Esophagus muscularis mucosa (tissue), 4 donors: Measurements from ENCODE around the gene CPNE5. TPM values are rescaled to one million over a fixed set of nuclear protein-coding genes. Genes with fewer than 3 reads are reported as not detected.

ENCODE experiments used
- DNase-seq: peaks from one replicate; pipeline ENCODE4 v3.0.0-alpha.2; 2017; ENCODE audit errors: extremely low spot score
- H3K27ac ChIP-seq, 4 donors: fragments of 200-600 bp; sonication (generic); replicated peaks in 1 of 4; 1 replicate in 3 of 4; 2 replicates in 1 of 4; pipeline ENCODE4 v1.5.1; 2016 to 2019; ENCODE audit warnings: mild to moderate bottlenecking in 1 of 4
- H3K27me3 ChIP-seq, 4 donors: fragments of 200-600 bp; sonication (generic); one replicate each; pipeline versions ENCODE4 v1.5.1 to v1.6.0; 2016 to 2019
- H3K36me3 ChIP-seq, 4 donors: fragments of 200-600 bp; sonication (generic); one replicate each; pipeline ENCODE4 v1.5.1; 2016 to 2019
- H3K4me1 ChIP-seq, 4 donors: fragments of 200-600 bp; sonication (generic); one replicate each; pipeline ENCODE4 v1.5.1; 2016 to 2019
- H3K4me3 ChIP-seq, 4 donors: fragments of 200-600 bp; sonication (generic); 1 replicate in 2 of 4; 2 replicates in 2 of 4; pipeline ENCODE4 v1.5.1; 2016 to 2019; ENCODE audit warnings: mild to moderate bottlenecking in 4 of 4, moderate library complexity in 1 of 4
- H3K9me3 ChIP-seq, 4 donors: fragments of 200-600 bp; sonication (generic); 1 replicate in 3 of 4; 2 replicates in 1 of 4; pipeline ENCODE4 v1.5.1; 2016 to 2019
- EP300 ChIP-seq: sonication (generic); formaldehyde crosslinking; IDR thresholded peaks from one replicate; pipeline ENCODE4 v1.6.1; 2017; ENCODE audit warnings: antibody characterized with exemption
- POLR2A ChIP-seq: fragments of 450-650 bp; IDR thresholded peaks from one replicate; pipeline ENCODE4 v1.6.1; 2017; ENCODE audit warnings: antibody characterized with exemption, moderate library complexity, mild to moderate bottlenecking, low read depth
- POLR2AphosphoS5 ChIP-seq, 2 donors: sonication (generic); formaldehyde crosslinking; IDR thresholded peaks; one replicate each; pipeline ENCODE4 v1.6.1; 2017; ENCODE audit warnings: antibody characterized with exemption in 2 of 2
- WGBS: methylation state at CpG from one replicate; pipeline ENCODE4 v1.1.5; 2018; 5-methylcytosine and 5-hydroxymethylcytosine counted together
- intact Hi-C: fragments of 100-400 bp; cut with DNase I; formaldehyde crosslinking; loops from one replicate; pipeline ENCODE4 v1.15.1; 2023
- total RNA-seq, 4 donors: library from RNA; depleted of rRNA; stranded (reverse); fragments of >200 nt; gene quantifications; one replicate each; pipeline versions ENCODE4 v1.1.0 to v1.2.1, GENCODE V29; 2016
- TF ChIP-seq, protein P1 (sequence below), 3 experiments: fragments of 200-600 bp in 2 of 3; fragments of 450-650 bp in 1 of 3; sonication (generic) in 2 of 3; IDR thresholded peaks; one replicate each; pipeline ENCODE4 v1.5.1; 2017 to 2019; ENCODE audit warnings: antibody characterized with exemption in 3 of 3, mild to moderate bottlenecking in 2 of 3, moderate library complexity in 1 of 3

The CPNE5 gene
- total RNA-seq, 4 donors from 2014 or later: 2.1 to 4.6 (median 2.6) TPM

DNA sequence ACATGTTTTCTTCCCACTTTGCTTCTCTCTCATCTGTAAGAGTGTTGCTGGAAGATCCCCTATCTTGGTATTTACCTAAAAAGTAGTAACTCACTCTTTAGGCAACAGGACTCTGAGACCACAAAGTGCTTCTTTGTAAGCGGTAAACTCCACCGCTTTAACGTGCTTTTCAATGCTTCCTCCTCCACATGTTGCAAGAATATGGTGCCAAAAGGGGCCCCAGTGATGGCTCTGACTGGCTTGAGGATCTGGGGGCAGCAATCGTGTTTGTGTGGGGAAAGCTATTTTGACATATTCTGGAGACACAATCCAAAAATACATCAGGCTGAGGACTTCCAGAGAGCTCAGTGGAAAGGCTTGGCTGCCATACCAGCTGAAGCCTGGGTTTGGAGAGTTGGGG, 12.4 kb upstream of the CPNE5 start:
- H3K27ac ChIP-seq: peak overlapping the region; percentile 37 to 60 (median 57)

DNA sequence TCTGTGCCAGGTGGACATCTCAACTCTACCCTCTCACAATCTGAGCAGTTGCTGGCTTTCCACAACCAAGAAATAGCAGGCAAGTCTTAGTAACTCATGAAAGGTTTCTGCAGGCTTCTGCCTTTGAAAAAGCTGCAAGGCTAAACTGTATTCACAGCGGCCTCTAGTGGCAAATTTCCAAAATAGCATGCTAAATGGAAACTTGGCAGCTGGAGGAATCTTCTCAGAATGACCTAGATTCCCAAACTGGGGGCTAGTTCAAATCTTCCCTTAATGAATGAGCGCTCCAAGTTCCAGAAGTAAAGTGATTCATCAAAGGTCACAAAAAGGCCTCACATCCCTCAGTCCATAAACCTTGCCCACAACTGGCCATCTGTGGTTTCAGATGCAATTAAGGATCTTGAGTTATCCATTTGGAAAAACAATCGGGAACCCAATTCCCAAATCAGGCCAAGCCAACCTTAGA, 11.9 kb upstream of the CPNE5 start:
- WGBS: 29% methylated on average over 3 of the region's 3 CpGs
- Histone ChIP-seq H3K36me3 (peaks cover 0 to 19% (median 7%) of the 10 kb centered on the region in 4 donors), H3K9me3 (no peaks in the 10 kb centered on the region), H3K27me3 (no peaks in the 10 kb centered on the region), H3K4me3 (no peak overlapping the region), H3K27ac (peak overlapping the region; percentile 37 to 60 (median 57)), H3K4me1 (peaks cover 29 to 50% (median 40%) of the 10 kb centered on the region in 4 donors)
- intact Hi-C loops: loop anchor here (2.0 to 10.0 kb wide), 2 partner anchors 84 to 226 kb away; no protein-coding TSS in a partner anchor
- no peak for DNase-seq
- TF ChIP-seq, protein P1, sequence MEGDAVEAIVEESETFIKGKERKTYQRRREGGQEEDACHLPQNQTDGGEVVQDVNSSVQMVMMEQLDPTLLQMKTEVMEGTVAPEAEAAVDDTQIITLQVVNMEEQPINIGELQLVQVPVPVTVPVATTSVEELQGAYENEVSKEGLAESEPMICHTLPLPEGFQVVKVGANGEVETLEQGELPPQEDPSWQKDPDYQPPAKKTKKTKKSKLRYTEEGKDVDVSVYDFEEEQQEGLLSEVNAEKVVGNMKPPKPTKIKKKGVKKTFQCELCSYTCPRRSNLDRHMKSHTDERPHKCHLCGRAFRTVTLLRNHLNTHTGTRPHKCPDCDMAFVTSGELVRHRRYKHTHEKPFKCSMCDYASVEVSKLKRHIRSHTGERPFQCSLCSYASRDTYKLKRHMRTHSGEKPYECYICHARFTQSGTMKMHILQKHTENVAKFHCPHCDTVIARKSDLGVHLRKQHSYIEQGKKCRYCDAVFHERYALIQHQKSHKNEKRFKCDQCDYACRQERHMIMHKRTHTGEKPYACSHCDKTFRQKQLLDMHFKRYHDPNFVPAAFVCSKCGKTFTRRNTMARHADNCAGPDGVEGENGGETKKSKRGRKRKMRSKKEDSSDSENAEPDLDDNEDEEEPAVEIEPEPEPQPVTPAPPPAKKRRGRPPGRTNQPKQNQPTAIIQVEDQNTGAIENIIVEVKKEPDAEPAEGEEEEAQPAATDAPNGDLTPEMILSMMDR (IDR thresholded peaks at IDR 0.05): peak; percentile 60 to 83 (median 71)
- TF ChIP-seq POLR2A: no peak

More for the DNA sequence above, 12.4 kb upstream of the CPNE5 start:
- Histone ChIP-seq H3K9me3 (no peaks in the 10 kb centered on the region), H3K27me3 (no peaks in the 10 kb centered on the region), H3K4me3 (no peak overlapping the region), H3K4me1 (peaks cover 33 to 55% (median 40%) of the 10 kb centered on the region in 4 donors), H3K36me3 (peaks cover 0 to 19% (median 7%) of the 10 kb centered on the region in 4 donors)
- WGBS: 42% methylated on average over 4 of the region's 4 CpGs
- DNase-seq: no peak
- TF ChIP-seq, protein P1 (IDR thresholded peaks at IDR 0.05): no peak
- intact Hi-C loops: loop anchor here (2.0 to 10.0 kb wide), 2 partner anchors 85 to 227 kb away; no protein-coding TSS in a partner anchor

DNA sequence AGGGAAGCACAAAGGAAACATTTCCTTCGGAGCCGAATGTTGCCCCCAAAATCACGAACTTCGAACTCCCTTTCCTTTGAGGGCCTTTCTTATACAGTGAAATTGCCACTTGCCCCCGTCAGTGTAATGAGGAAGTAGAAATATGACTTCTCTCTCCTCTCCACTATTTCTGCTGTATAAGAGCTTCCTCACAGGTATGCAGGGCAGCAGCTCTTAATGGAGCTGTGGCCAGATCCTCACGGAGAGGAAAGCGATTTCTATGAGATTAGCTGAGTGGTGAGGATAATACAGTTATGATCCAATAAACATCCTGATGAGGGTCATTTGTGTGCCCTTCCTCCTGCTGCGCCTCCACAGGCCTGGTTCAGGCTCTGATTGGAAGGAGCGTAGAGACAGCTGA, 10.8 kb upstream of the CPNE5 start:
- 81% methylated on average over 8 of the region's 9 CpGs for WGBS
- intact Hi-C loops: loop anchor here (2.0 to 10.0 kb wide), 2 partner anchors 83 to 225 kb away; no protein-coding TSS in a partner anchor
- Histone ChIP-seq H3K27me3 (no peaks in the 10 kb centered on the region), H3K27ac (no peak overlapping the region), H3K4me3 (no peak overlapping the region), H3K36me3 (peaks cover 0 to 9% (median 2%) of the 10 kb centered on the region in 4 donors), H3K4me1 (peaks cover 24 to 46% (median 40%) of the 10 kb centered on the region in 4 donors), H3K9me3 (no peaks in the 10 kb centered on the region)
- DNase-seq: no peak
- TF ChIP-seq POLR2AphosphoS5 (IDR thresholded peaks at IDR 0.05): no peak
- TF ChIP-seq, protein P1 (IDR thresholded peaks at IDR 0.05): no peak
- TF ChIP-seq EP300: no peak
- no peak for TF ChIP-seq POLR2A

DNA sequence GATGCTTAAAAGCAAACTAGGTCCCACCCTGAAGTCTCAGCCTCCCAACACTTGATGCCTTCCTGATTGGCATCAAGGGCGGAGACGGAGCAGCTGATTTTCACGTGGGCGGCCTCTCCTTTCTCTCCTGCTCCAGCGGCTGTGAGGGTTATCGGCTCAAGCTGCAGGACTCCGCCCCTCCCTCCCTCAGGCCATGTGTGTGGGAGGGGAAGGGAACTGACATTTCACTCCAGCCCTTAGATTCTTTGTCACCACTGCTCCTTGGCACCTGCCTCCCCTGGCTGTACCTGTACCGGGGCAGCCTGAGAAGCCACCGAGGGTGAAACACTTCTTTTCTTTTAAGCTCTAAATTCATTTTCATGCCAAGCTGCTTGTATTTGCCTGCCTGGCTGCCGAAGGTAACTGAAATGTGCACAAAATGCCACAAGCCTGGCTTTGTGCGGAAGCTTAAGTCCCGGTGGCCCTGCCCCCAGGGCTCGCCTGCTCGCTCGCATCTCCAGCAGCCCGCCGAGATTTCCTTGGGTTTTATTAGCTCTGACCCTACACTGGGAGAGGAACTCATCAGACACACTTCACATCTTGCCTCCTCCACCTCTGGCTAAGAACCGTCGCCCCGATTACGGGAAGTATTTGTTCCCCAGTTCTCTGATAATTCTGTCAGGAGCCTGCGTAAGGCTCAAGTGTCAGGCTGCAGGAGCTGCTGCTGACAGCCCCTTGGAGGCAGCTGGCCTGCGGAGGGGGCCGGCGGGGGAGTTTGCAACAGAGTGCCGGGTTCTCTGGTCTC, 9.6 kb upstream of the CPNE5 start:
- Histone ChIP-seq H3K27me3 (no peaks in the 10 kb centered on the region), H3K27ac (no peak overlapping the region), H3K4me1 (peaks cover 22 to 48% (median 38%) of the 10 kb centered on the region in 4 donors), H3K4me3 (no peak overlapping the region), H3K9me3 (no peaks in the 10 kb centered on the region), H3K36me3 (no peaks in the 10 kb centered on the region)
- intact Hi-C loops: no loop called here
- no peak for TF ChIP-seq POLR2AphosphoS5 (IDR thresholded peaks at IDR 0.05)
- TF ChIP-seq, protein P1 (IDR thresholded peaks at IDR 0.05): no peak
- no peak for TF ChIP-seq POLR2A
- no peak for TF ChIP-seq EP300
- 52% methylated on average over 21 of the region's 26 CpGs for WGBS
- DNase-seq: no peak
